HEK293 (cell line): ENCODE results near the gene TMEM51.

Experiments
- CTCF ChIA-PET: fragments of 350-600 bp; formaldehyde crosslinking; extraction: SDS; loops from one replicate; lab custom pipeline; 2021; ENCODE audit warnings: antibody characterized with exemption; lab: Yijun Ruan, JAX
- POLR2A ChIA-PET: fragments of 300-600 bp; formaldehyde crosslinking; extraction: SDS; loops from one replicate; lab custom pipeline; 2020; ENCODE audit warnings: antibody characterized with exemption, inconsistent platforms; lab: Yijun Ruan, JAX
- H3K27ac ChIP-seq: fragments of 200-500 bp; sonication (Bioruptor generic); 2 replicates; pipeline ENCODE4 v1.5.1; 2014; ENCODE audit warnings: low read depth, low read length, control low read depth, inconsistent platforms; ENCODE audit errors: extremely low read depth
- H3K36me3 ChIP-seq, 2 experiments: fragments of 200-500 bp in 1 of 2; sonication (Bioruptor generic) in 1 of 2; 1 replicate in 1 of 2; 2 replicates in 1 of 2; pipeline ENCODE4 v1.5.1; 2014 to 2017; ENCODE audit warnings: inconsistent platforms in 2 of 2, low read length in 2 of 2; ENCODE audit not compliant: control insufficient read depth in 2 of 2, insufficient read depth in 1 of 2
- H3K4me1 ChIP-seq: fragments of 200-500 bp; sonication (Bioruptor generic); 2 replicates; pipeline ENCODE4 v1.5.1; 2014; ENCODE audit warnings: mild to moderate bottlenecking, low read length, inconsistent platforms; ENCODE audit not compliant: control insufficient read depth, insufficient read depth
- H3K4me3 ChIP-seq: 2 replicates; pipeline ENCODE4 v1.5.1; 2011; ENCODE audit warnings: low read depth, mild to moderate bottlenecking, control low read depth, low read length, moderate library complexity
- H3K9me3 ChIP-seq: fragments of 200-500 bp; sonication (Bioruptor generic); 2 replicates; pipeline ENCODE4 v1.5.1; 2014; ENCODE audit warnings: low read depth, low read length, inconsistent platforms; ENCODE audit not compliant: control insufficient read depth, insufficient read depth
- REPIN1 ChIP-seq: fragments of 450-650 bp; formaldehyde crosslinking; IDR thresholded peaks from 2 replicates; pipeline ENCODE4 v1.5.1; 2017; ENCODE audit warnings: missing biosample characterization, missing genetic modification characterization, low read depth
- SALL2 ChIP-seq: fragments of 450-650 bp; formaldehyde crosslinking; IDR thresholded peaks from 2 replicates; pipeline ENCODE4 v1.5.0; 2017; ENCODE audit warnings: missing biosample characterization, mild to moderate bottlenecking, missing genetic modification characterization, borderline replicate concordance
- YY1 ChIP-seq: fragments of 450-650 bp; formaldehyde crosslinking; IDR thresholded peaks from 2 replicates; pipeline ENCODE4 v1.5.1; 2018; ENCODE audit warnings: missing biosample characterization, missing genetic modification characterization
- YY2 ChIP-seq: fragments of 450-650 bp; formaldehyde crosslinking; IDR thresholded peaks from 2 replicates; pipeline ENCODE4 v1.5.1; 2016; ENCODE audit warnings: missing biosample characterization, missing genetic modification characterization
- ZFHX2 ChIP-seq: fragments of 450-650 bp; formaldehyde crosslinking; conservative IDR thresholded peaks from 2 replicates; pipeline ENCODE4 v1.5.1; 2016; ENCODE audit warnings: missing biosample characterization, missing genetic modification characterization
- ZNF10 ChIP-seq: fragments of 450-650 bp; formaldehyde crosslinking; IDR thresholded peaks from 2 replicates; pipeline ENCODE4 v1.5.1; 2017; ENCODE audit warnings: missing biosample characterization, missing genetic modification characterization
- ZNF121 ChIP-seq: fragments of 450-650 bp; formaldehyde crosslinking; IDR thresholded peaks from 2 replicates; pipeline ENCODE4 v1.5.1; 2016; ENCODE audit warnings: missing biosample characterization, missing genetic modification characterization
- ZNF184 ChIP-seq: fragments of 450-650 bp; IDR thresholded peaks from 2 replicates; pipeline ENCODE4 v1.5.1; 2018; ENCODE audit warnings: missing biosample characterization, mild to moderate bottlenecking, missing genetic modification characterization
- ZNF221 ChIP-seq: fragments of 450-650 bp; formaldehyde crosslinking; IDR thresholded peaks from 2 replicates; pipeline ENCODE4 v1.5.1; 2017; ENCODE audit warnings: missing biosample characterization, missing genetic modification characterization, borderline replicate concordance
- ZNF248 ChIP-seq: fragments of 450-650 bp; formaldehyde crosslinking; IDR thresholded peaks from 2 replicates; pipeline ENCODE4 v1.5.1; 2017; ENCODE audit warnings: missing biosample characterization, missing genetic modification characterization
- ZNF274 ChIP-seq, 2 experiments: fragments of 200-500 bp in 1 of 2; fragments of 450-650 bp in 1 of 2; sonication (Bioruptor generic) in 1 of 2; formaldehyde crosslinking in 1 of 2; IDR thresholded peaks; 2 replicates each; pipeline versions ENCODE4 v1.5.1 to v1.6.1; 2014 to 2016; ENCODE audit warnings: borderline replicate concordance in 1 of 2, inconsistent platforms in 1 of 2, low read length in 1 of 2, missing biosample characterization in 1 of 2, missing genetic modification characterization in 1 of 2
- ZNF311 ChIP-seq: fragments of 450-650 bp; formaldehyde crosslinking; IDR thresholded peaks from 2 replicates; pipeline ENCODE4 v1.5.1; 2017; ENCODE audit warnings: missing biosample characterization, missing genetic modification characterization, borderline replicate concordance
- ZNF394 ChIP-seq: fragments of 450-650 bp; formaldehyde crosslinking; IDR thresholded peaks from 2 replicates; pipeline ENCODE4 v1.5.1; 2016; ENCODE audit warnings: missing biosample characterization, missing genetic modification characterization, mild to moderate bottlenecking, moderate library complexity, borderline replicate concordance
- ZNF426 ChIP-seq: fragments of 450-650 bp; formaldehyde crosslinking; IDR thresholded peaks from 2 replicates; pipeline ENCODE4 v1.5.1; 2017; ENCODE audit warnings: missing biosample characterization, missing genetic modification characterization, mild to moderate bottlenecking, inconsistent platforms, moderate library complexity
- ZNF501 ChIP-seq: fragments of 450-650 bp; formaldehyde crosslinking; IDR thresholded peaks from 2 replicates; pipeline ENCODE4 v1.5.1; 2016; ENCODE audit warnings: missing biosample characterization, missing genetic modification characterization
- ZNF521 ChIP-seq: fragments of 450-650 bp; formaldehyde crosslinking; IDR thresholded peaks from 2 replicates; pipeline ENCODE4 v1.5.1; 2017; ENCODE audit warnings: missing biosample characterization, mild to moderate bottlenecking, missing genetic modification characterization
- ZNF549 ChIP-seq: fragments of 450-650 bp; IDR thresholded peaks from 2 replicates; pipeline ENCODE4 v1.5.1; 2018; ENCODE audit warnings: missing biosample characterization, missing genetic modification characterization, mild to moderate bottlenecking, inconsistent platforms, moderate library complexity
- ZNF600 ChIP-seq: fragments of 450-650 bp; formaldehyde crosslinking; IDR thresholded peaks from 2 replicates; pipeline ENCODE4 v1.5.1; 2016; ENCODE audit warnings: missing biosample characterization, missing genetic modification characterization
- ZNF610 ChIP-seq: fragments of 450-650 bp; formaldehyde crosslinking; IDR thresholded peaks from 2 replicates; pipeline ENCODE4 v1.5.1; 2016; ENCODE audit warnings: missing biosample characterization, missing genetic modification characterization, borderline replicate concordance
- ZNF621 ChIP-seq: fragments of 450-650 bp; formaldehyde crosslinking; IDR thresholded peaks from 2 replicates; pipeline ENCODE4 v1.5.1; 2017; ENCODE audit warnings: missing biosample characterization, missing genetic modification characterization
- ZNF626 ChIP-seq: fragments of 450-650 bp; sonication (Bioruptor Pico); formaldehyde crosslinking; IDR thresholded peaks from 2 replicates; pipeline ENCODE4 v1.5.1; 2018; ENCODE audit warnings: missing biosample characterization, missing genetic modification characterization, inconsistent platforms
- ZNF777 ChIP-seq: fragments of 450-650 bp; formaldehyde crosslinking; IDR thresholded peaks from 2 replicates; pipeline ENCODE4 v1.5.1; 2017; ENCODE audit warnings: missing biosample characterization, missing genetic modification characterization, borderline replicate concordance
- TF ChIP-seq, protein P1 (sequence below): fragments of 450-650 bp; formaldehyde crosslinking; IDR thresholded peaks from 2 replicates; pipeline ENCODE4 v1.5.1; 2016; ENCODE audit warnings: missing biosample characterization, missing genetic modification characterization, low read depth
- TF ChIP-seq, protein P2 (sequence below): fragments of 450-650 bp; formaldehyde crosslinking; IDR thresholded peaks from 2 replicates; pipeline ENCODE4 v1.5.1; 2016; ENCODE audit warnings: missing biosample characterization, missing genetic modification characterization

The TMEM51 gene

DNA sequence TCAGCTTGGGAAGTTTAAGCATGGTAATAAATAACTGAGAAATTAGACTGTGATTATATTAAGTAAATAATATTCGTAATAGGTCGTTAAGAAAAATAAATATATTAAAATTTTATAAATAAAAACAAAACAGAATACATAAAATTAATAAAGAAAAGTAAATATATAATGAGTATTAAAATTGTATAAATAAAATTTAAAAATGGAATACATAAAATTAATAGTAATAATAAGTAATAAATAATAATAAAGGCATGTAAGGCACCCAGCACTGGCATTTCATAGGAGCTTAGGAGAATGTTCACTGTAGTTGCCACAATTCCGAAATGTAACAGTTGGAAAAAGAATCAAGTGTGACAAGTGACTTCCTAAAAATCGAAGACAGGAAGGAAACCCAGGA lies 47.7 kb downstream of the TMEM51 start:
- Histone ChIP-seq H3K4me1 (peaks cover 7% of the 10 kb centered on the region), H3K36me3 (no peaks in the 10 kb centered on the region), H3K27ac (peak overlapping the region; percentile 65; the same call in 1 of the 2 replicates), H3K4me3 (no peak overlapping the region), H3K9me3 (no peaks in the 10 kb centered on the region)
- ChIA-PET CTCF (interaction anchor here (0.7 to 3.1 kb wide), 6 partner anchors 10 to 74 kb away, joined by 4 to 9 read pairs (median 4); partner anchors contain the start of gene TMEM51), POLR2A (interaction anchor here (0.7 kb wide), 1 partner anchor 47 kb away, joined by 3 read pairs; no protein-coding TSS in a partner anchor)
- TF ChIP-seq ZNF621 (no peak), YY1 (tag by site-specific recombination) (no peak), ZNF501 (tag by site-specific recombination) (no peak), YY2 (no peak), ZNF184 (tag by site-specific recombination) (no peak), ZNF394 (tag by site-specific recombination) (no peak), ZNF600 (no peak), ZFHX2 (tag by site-specific recombination) (no peak), ZNF777 (tag by site-specific recombination) (no peak), ZNF221 (tag by site-specific recombination) (no peak)

DNA sequence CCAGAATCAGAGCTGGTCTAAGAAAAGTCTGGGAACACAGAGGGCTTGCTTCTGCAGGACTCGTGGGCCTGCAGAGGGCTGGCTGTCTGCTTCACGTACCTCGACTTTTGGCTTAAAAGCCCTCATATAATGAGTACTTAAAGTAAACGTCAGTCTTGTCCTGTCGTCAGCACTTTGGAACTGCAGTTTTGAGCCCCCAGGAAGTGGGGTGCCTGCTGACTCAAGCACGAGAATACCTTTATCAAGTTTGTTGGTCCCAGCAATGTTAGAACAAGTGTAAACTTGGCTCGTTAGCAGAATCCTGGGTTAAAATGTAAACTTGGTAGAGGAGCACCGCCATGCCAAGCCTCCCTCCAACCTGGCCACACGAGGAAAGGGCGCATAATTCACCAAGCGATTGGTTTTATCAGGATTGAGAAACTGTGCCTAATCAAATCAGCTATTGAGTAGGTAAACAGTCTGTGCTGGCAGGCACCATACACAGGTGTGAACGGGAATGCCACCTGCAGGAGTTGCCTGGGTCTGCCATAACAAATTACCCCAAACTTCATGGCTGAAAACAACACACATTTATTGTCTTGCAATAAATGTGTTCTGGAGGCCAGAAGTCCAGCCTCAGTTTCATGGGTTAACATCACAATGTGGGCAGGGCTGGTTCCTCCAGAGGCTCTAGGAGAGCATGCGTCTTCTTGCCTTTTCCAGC lies 48.5 kb downstream of the TMEM51 start:
- TF ChIP-seq ZFHX2 (tag by site-specific recombination) (no peak), YY2 (no peak), ZNF274 (IDR thresholded peaks at IDR 0.05; ENCODE audit: low read length) (no peak), ZNF274 (tag by site-specific recombination; IDR thresholded peaks at IDR 0.05; ENCODE audit: borderline replicate concordance) (no peak), ZNF549 (no peak), ZNF10 (tag by site-specific recombination) (no peak), ZNF311 (tag by site-specific recombination) (no peak), SALL2 (tag by site-specific recombination) (no peak), ZNF626 (no peak), ZNF121 (no peak), ZNF610 (tag by site-specific recombination) (no peak), REPIN1 (tag by site-specific recombination) (no peak), ZNF501 (tag by site-specific recombination) (no peak), ZNF248 (no peak), ZNF426 (tag by site-specific recombination) (no peak), ZNF621 (no peak), ZNF521 (no peak)
- TF ChIP-seq, protein P1, sequence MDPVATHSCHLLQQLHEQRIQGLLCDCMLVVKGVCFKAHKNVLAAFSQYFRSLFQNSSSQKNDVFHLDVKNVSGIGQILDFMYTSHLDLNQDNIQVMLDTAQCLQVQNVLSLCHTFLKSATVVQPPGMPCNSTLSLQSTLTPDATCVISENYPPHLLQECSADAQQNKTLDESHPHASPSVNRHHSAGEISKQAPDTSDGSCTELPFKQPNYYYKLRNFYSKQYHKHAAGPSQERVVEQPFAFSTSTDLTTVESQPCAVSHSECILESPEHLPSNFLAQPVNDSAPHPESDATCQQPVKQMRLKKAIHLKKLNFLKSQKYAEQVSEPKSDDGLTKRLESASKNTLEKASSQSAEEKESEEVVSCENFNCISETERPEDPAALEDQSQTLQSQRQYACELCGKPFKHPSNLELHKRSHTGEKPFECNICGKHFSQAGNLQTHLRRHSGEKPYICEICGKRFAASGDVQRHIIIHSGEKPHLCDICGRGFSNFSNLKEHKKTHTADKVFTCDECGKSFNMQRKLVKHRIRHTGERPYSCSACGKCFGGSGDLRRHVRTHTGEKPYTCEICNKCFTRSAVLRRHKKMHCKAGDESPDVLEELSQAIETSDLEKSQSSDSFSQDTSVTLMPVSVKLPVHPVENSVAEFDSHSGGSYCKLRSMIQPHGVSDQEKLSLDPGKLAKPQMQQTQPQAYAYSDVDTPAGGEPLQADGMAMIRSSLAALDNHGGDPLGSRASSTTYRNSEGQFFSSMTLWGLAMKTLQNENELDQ (tag by site-specific recombination): no peak
- TF ChIP-seq, protein P2, sequence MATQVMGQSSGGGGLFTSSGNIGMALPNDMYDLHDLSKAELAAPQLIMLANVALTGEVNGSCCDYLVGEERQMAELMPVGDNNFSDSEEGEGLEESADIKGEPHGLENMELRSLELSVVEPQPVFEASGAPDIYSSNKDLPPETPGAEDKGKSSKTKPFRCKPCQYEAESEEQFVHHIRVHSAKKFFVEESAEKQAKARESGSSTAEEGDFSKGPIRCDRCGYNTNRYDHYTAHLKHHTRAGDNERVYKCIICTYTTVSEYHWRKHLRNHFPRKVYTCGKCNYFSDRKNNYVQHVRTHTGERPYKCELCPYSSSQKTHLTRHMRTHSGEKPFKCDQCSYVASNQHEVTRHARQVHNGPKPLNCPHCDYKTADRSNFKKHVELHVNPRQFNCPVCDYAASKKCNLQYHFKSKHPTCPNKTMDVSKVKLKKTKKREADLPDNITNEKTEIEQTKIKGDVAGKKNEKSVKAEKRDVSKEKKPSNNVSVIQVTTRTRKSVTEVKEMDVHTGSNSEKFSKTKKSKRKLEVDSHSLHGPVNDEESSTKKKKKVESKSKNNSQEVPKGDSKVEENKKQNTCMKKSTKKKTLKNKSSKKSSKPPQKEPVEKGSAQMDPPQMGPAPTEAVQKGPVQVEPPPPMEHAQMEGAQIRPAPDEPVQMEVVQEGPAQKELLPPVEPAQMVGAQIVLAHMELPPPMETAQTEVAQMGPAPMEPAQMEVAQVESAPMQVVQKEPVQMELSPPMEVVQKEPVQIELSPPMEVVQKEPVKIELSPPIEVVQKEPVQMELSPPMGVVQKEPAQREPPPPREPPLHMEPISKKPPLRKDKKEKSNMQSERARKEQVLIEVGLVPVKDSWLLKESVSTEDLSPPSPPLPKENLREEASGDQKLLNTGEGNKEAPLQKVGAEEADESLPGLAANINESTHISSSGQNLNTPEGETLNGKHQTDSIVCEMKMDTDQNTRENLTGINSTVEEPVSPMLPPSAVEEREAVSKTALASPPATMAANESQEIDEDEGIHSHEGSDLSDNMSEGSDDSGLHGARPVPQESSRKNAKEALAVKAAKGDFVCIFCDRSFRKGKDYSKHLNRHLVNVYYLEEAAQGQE (tag by site-specific recombination): no peak
- ChIA-PET POLR2A (no interaction called here), CTCF (interaction anchor here (0.7 to 3.1 kb wide), 2 partner anchors 49 to 51 kb away, joined by 5 to 9 read pairs; partner anchors contain the start of gene TMEM51)
- Histone ChIP-seq H3K4me1 (peaks cover 7% of the 10 kb centered on the region), H3K36me3 (no peaks in the 10 kb centered on the region), H3K9me3 (no peaks in the 10 kb centered on the region), H3K27ac (no peak overlapping the region), H3K4me3 (no peak overlapping the region)
